Gastrocnemius medialis (tissue), 4 donors: Measurements from ENCODE around the gene TICAM1.

Experiments used
- CTCF ChIP-seq, 5 experiments: fragments of 450-650 bp in 3 of 5; fragments of 200-600 bp in 2 of 5; sonication (generic) in 2 of 5; IDR thresholded peaks in 4 of 5; conservative IDR thresholded peaks in 1 of 5; 1 replicate in 4 of 5; 2 replicates in 1 of 5; pipeline ENCODE4 v1.5.1; 2016 to 2019; ENCODE audit warnings: antibody characterized with exemption in 5 of 5, mild to moderate bottlenecking in 3 of 5, moderate library complexity in 3 of 5
- POLR2A ChIP-seq, 2 donors: fragments of 450-650 bp; IDR thresholded peaks; one replicate each; pipeline ENCODE4 v1.6.1; 2017; ENCODE audit warnings: antibody characterized with exemption in 2 of 2, mild to moderate bottlenecking in 2 of 2, moderate library complexity in 2 of 2

GRCh38 chr19:4866595-4867424, 35.3 kb upstream of the TICAM1 start:
- no peak for TF ChIP-seq CTCF (IDR thresholded peaks at IDR 0.05 in 4 of 5, conservative IDR thresholded peaks at IDR 0.05 in 1 of 5)
- TF ChIP-seq POLR2A (IDR thresholded peaks at IDR 0.05) = no peak
